Measurements from ENCODE around the gene PI4KA. TPM values are rescaled to one million over a fixed set of nuclear protein-coding genes. Genes with fewer than 3 reads are reported as not detected.

PI4KA gene
- total and polyA plus RNA-seq, 2 experiments from 2014 or later, result 17.1 to 38.1 TPM

DNA sequence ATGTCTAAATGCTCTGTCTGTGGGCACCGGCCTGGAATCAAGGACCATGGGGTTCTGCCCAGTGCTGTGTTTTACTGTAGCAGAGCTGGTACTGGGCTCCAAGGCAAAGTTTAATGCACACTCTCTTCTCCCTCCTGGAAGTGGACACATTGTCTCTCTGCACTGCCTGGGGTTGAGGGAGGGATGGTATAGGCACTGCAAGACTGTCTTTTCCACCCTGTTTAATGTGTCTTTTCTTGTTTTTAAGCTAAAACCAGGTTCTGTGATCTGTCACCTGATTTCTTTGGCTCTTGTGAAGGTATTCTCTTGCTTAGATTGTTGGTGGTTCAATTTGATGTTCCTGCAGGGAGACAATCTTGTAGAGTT lies 194.0 kb downstream of the PI4KA start (continued):
- no peak for TF ChIP-seq ETS1 (IDR thresholded peaks at IDR 0.05)
- no peak for TF ChIP-seq REST (IDR thresholded peaks at IDR 0.05; ENCODE audit: unreplicated experiment)

GRCh38 chr22:20663941-20664593 lies 194.5 kb downstream of the PI4KA start:
- DNase-seq (ENCODE audit: low spot score) (no peak), ATAC-seq (no peak)
- Histone ChIP-seq H3K4me2 (no peak overlapping the region), H3K4me1 (ENCODE audit: insufficient read depth) (no peaks in the 10 kb centered on the region), H3K27ac (ENCODE audit: low read depth) (no peak overlapping the region), H3K27me3 (ENCODE audit: insufficient read depth) (no peaks in the 10 kb centered on the region), H2AFZ (no peak overlapping the region), H3K79me2 (replicated peaks; ENCODE audit: insufficient read depth) (no peaks in the 10 kb centered on the region), H3K9me2 (ENCODE audit: insufficient read depth) (0 out of 2 replicates have a peak, but pooled peaks cover 2% of the 10 kb centered on the region), H3K36me3 (ENCODE audit: insufficient read depth) (no peaks in the 10 kb centered on the region), H4K20me1 (replicated peaks; ENCODE audit: insufficient read depth) (no peaks in the 10 kb centered on the region), H3K4me3 (no peak overlapping the region), H3F3A (replicated peaks; ENCODE audit: low read depth) (no peaks in the 10 kb centered on the region)
- Mint-ChIP-seq H3K4me1 (no peaks in the 10 kb centered on the region), H3K27me3 (ENCODE audit: insufficient read depth, low read depth, poor library complexity) (no peaks in the 10 kb centered on the region), H3K36me3 (ENCODE audit: low read depth) (no peaks in the 10 kb centered on the region), H3K9me3 (no peaks in the 10 kb centered on the region), H3K27ac (no peak overlapping the region), H3K4me3 (no peak overlapping the region)
- no peak for TF ChIP-seq NANOG (IDR thresholded peaks at IDR 0.05; ENCODE audit: borderline replicate concordance)
- TF ChIP-seq REST (IDR thresholded peaks at IDR 0.05; ENCODE audit: unreplicated experiment), result no peak
- no peak for TF ChIP-seq CREB1 (CRISPR knock-in tag; IDR thresholded peaks at IDR 0.05; ENCODE audit: low read depth)
- TF ChIP-seq ZNF331 (CRISPR knock-in tag; IDR thresholded peaks at IDR 0.05; ENCODE audit: low read depth), result no peak
- no peak for TF ChIP-seq EZH2phosphoT487 (IDR thresholded peaks at IDR 0.05; ENCODE audit: unreplicated experiment)
- TF ChIP-seq ETS1 (IDR thresholded peaks at IDR 0.05), result no peak
- no peak for TF ChIP-seq STAT1 (IDR thresholded peaks at IDR 0.05; ENCODE audit: unreplicated experiment)
- no peak for TF ChIP-seq JUNB (IDR thresholded peaks at IDR 0.05; ENCODE audit: unreplicated experiment)
- no peak for TF ChIP-seq EZH2 (IDR thresholded peaks at IDR 0.05; ENCODE audit: low read depth, unreplicated experiment)
